ENCODE measurements around the gene DMRT2. TPM values are rescaled to one million over a fixed set of nuclear protein-coding genes. Genes with fewer than 3 reads are reported as not detected.

Gene DMRT2
- total and polyA plus RNA-seq, 5 donors, result 0.09 TPM; not detected in 4

DNA sequence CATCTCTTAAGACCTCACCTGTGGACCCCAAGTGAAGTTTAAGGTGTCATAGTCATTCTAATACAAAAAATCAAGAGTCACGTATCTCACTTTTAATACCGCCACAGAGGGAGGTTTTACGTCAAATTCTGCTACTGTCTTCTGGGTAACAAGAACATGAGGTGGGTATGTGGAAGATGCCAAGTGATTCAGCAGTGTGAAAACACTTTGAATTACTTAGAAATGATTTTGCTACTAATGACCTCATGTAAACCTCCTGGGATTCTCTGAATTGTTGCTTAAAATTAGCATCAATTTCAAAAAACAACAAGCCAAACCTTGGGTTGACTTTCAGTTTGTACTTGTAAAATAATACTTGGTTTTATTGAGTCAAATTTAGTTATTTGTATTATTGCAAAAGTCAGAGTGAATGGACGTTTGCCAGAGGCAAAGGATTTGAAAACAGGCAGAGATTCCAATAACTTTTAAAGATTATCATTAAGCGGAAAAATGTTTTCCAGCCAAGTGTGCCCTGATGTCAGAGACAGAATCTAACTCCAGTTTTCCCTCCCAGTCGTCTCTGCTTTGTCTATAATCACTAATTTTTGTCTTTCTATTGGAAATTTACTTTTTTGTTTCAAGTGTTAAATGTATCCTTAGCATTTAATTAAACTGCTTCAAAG, 8.8 kb downstream of the DMRT2 start:
- intact Hi-C loops (cut with DNase I), result no loop called here
- ATAC-seq, result no peak
- peaks cover 2% of the 10 kb centered on the region for H3K27me3 ChIP-seq (ENCODE audit: control insufficient read depth, insufficient read depth)

DNA sequence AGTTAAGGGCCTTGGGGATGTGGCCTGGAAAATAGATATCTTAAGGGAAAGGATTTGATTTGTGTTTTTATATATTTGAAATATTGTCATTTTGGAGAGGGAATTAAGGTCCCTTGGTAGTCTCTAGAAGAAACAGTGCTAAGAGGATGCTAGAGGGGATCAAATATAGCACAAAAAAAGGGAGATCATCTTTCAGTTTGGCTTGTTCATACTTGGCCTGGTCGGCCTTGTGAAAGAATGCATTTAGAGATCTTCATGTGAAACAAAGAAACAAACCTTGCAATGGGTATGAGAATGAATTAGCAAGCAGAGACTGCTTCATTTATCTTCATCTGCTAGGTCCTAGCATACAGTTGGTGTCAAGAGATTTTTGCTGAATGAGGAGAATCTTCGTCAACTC, 15.0 kb downstream of the DMRT2 start:
- ATAC-seq (no peak), DNase-seq (no peak)
- H3K4me3 ChIP-seq (ENCODE audit: low read length), result no peak overlapping the region
- H3K4me1 ChIP-seq (ENCODE audit: control insufficient read depth, insufficient read depth, low read length), result no peaks in the 10 kb centered on the region
- no peak overlapping the region for H3K27ac ChIP-seq (ENCODE audit: low read length)
- intact Hi-C loops (cut with DNase I), result no loop called here
- 79% methylated on average over 2 of the region's 2 CpGs for WGBS
- no peaks in the 10 kb centered on the region for H3K9me3 ChIP-seq (ENCODE audit: control insufficient read depth, low read length)
- H3K27me3 ChIP-seq (ENCODE audit: control insufficient read depth, insufficient read depth), result no peaks in the 10 kb centered on the region

More for the DNA sequence above, 8.8 kb downstream of the DMRT2 start:
- Histone ChIP-seq H3K4me3 (ENCODE audit: low read length) (no peak overlapping the region), H3K4me1 (ENCODE audit: control insufficient read depth, insufficient read depth, low read length) (no peaks in the 10 kb centered on the region), H3K9me3 (ENCODE audit: control insufficient read depth, low read length) (no peaks in the 10 kb centered on the region), H3K27ac (ENCODE audit: low read length) (no peak overlapping the region)
- DNase-seq, result no peak
- 71% methylated on average over 6 of the region's 6 CpGs for WGBS

DNA sequence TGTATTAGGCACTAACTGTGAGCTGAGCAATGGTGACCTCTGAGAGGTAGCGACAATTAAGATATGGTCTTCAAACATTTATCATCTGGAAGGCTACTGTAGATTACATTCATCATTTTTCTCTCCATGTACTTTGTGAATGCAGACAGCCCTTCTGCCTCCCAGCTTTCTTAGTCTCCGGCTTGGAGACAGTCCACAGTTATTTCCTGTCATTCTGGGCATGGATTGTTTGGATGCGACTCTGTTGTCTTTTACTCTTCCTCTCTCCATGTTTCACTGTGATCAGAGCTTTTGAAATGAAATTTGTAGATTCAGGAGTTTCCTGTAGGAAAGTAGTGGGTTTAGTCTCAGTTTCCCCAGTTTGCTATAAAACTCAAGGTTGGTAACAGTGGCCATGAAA, 20.5 kb downstream of the DMRT2 start:
- H3K9me3 ChIP-seq (ENCODE audit: control insufficient read depth, low read length), result no peaks in the 10 kb centered on the region
- no peak for ATAC-seq
- intact Hi-C loops (cut with DNase I), result no loop called here
- no peak overlapping the region for H3K4me3 ChIP-seq (ENCODE audit: low read length)
- 36% methylated on average over 3 of the region's 3 CpGs for WGBS
- no peaks in the 10 kb centered on the region for H3K27me3 ChIP-seq (ENCODE audit: control insufficient read depth, insufficient read depth)
- no peak for DNase-seq
- no peak overlapping the region for H3K27ac ChIP-seq (ENCODE audit: low read length)
- no peaks in the 10 kb centered on the region for H3K4me1 ChIP-seq (ENCODE audit: control insufficient read depth, insufficient read depth, low read length)

DNA sequence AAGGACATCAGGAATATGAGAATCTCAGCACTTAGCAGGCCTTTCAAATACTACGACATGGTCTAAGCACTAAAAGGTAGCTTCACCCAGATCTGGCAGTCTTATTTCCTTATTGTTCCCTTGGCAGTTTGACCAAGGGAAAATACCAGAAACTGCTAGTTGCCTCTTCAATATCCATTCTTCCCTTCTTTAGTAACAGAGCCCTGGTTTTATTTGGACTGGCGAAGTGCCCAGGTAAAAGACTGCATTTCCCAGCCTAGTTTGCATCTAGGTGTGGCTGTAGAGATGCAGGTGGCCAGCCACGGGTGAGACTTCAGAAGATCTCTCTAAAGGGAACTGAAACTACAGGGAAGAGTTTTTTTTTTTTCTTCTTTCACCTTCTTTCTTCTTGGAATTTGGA, 21.6 kb downstream of the DMRT2 start:
- intact Hi-C loops (cut with DNase I), result no loop called here

DNA sequence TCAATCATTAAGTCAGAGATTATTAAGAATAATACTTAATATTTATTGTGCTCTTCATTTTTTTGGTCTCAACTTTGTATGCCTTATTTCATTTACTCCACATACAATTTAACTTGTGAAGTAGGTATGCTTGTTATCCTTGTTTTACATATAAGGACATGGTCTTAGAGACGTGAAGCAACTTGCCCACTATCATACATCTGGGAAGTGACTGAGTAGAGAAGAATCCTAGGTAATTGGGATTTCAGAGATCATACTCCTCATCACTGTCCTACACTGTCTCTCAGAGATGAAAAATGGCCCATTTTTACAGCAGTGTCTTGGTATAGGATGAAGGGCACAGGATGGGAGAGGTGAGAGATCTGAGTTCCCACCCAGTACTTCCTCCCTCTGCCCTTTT, 23.3 kb downstream of the DMRT2 start:
- no peak for DNase-seq
- H3K4me1 ChIP-seq (ENCODE audit: control insufficient read depth, insufficient read depth, low read length), result no peaks in the 10 kb centered on the region
- 68% methylated on average over 1 of the region's 1 CpG for WGBS
- intact Hi-C loops (cut with DNase I), result no loop called here
- no peak for ATAC-seq
- no peak overlapping the region for H3K27ac ChIP-seq (ENCODE audit: low read length)
- H3K4me3 ChIP-seq (ENCODE audit: low read length), result no peak overlapping the region
- H3K9me3 ChIP-seq (ENCODE audit: control insufficient read depth, low read length), result no peaks in the 10 kb centered on the region
- H3K27me3 ChIP-seq (ENCODE audit: control insufficient read depth, insufficient read depth), result no peaks in the 10 kb centered on the region

More for the DNA sequence above, 21.6 kb downstream of the DMRT2 start:
- 72% methylated on average over 3 of the region's 3 CpGs for WGBS
- no peak overlapping the region for H3K4me3 ChIP-seq (ENCODE audit: low read length)
- H3K27me3 ChIP-seq (ENCODE audit: control insufficient read depth, insufficient read depth), result no peaks in the 10 kb centered on the region
- ATAC-seq (no peak), DNase-seq (no peak)
- no peak overlapping the region for H3K27ac ChIP-seq (ENCODE audit: low read length)
- no peaks in the 10 kb centered on the region for H3K9me3 ChIP-seq (ENCODE audit: control insufficient read depth, low read length)
- H3K4me1 ChIP-seq (ENCODE audit: control insufficient read depth, insufficient read depth, low read length), result no peaks in the 10 kb centered on the region

DNA sequence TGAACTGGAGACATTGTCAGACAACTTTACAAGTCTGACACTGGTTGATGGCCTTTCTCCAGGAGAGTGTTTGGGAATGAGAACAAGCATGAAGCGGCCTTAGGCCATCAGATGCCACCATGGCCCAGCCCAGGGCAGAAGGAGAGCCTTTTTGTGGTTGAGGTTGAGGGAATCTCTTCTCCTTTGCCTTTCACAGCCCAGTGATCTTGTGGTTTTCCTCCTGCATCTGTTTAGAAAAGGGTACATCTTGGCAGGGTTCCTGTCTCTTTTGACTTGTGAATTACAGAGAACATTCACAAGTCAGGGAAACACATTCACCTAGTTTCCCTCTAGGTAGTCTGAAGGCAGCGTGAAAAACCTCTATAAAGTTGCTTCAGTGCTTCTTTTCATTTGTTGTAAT, 27.5 kb downstream of the DMRT2 start:
- ATAC-seq (no peak), DNase-seq (no peak)
- Histone ChIP-seq H3K4me3 (ENCODE audit: low read length) (no peak overlapping the region), H3K9me3 (ENCODE audit: control insufficient read depth, low read length) (no peaks in the 10 kb centered on the region), H3K27ac (ENCODE audit: low read length) (no peak overlapping the region), H3K27me3 (ENCODE audit: control insufficient read depth, insufficient read depth) (no peaks in the 10 kb centered on the region), H3K4me1 (ENCODE audit: control insufficient read depth, insufficient read depth, low read length) (no peaks in the 10 kb centered on the region)
- intact Hi-C loops (cut with DNase I), result no loop called here
- 68% methylated on average over 2 of the region's 2 CpGs for WGBS

DNA sequence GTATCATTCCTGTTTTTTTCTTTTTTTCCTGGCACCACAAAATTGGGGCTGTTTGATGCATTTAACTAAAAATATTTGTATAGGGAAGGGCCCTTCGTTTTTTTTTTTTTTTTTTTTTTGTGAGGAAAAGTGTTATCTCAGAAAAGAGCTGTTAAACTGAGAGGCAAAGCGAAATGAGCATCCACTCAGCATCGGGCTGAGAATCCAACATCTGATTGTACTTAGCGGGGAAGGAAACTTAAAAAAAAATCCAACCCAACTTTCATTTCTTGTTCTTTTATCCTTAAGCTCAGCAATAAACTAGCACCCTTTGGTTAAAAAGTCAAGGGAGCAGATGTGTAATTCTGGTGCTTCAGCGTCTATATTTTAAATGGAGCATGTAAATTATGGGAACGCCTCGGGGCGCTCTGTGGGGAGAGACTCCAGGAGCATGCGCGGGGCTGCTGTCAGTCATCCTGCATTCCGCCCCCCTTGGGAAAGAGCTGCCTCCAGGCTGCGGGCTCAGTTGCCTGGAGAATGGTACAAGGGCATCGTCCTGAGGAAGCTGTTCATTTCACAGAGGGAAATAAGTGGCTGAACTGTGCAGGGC, 33.3 kb downstream of the DMRT2 start:
- Histone ChIP-seq H3K9me3 (ENCODE audit: control insufficient read depth, low read length) (no peaks in the 10 kb centered on the region), H3K4me1 (ENCODE audit: control insufficient read depth, insufficient read depth, low read length) (no peaks in the 10 kb centered on the region), H3K27ac (ENCODE audit: low read length) (no peak overlapping the region), H3K4me3 (ENCODE audit: low read length) (peak overlapping the region; percentile 38), H3K27me3 (ENCODE audit: control insufficient read depth, insufficient read depth) (no peaks in the 10 kb centered on the region)
- ATAC-seq, result peak; percentile 65 to 82
- peak; percentile 47 to 82 (median 57) for DNase-seq
- intact Hi-C loops (cut with DNase I), result no loop called here
- WGBS, result 9% methylated on average over 13 of the region's 13 CpGs

DNA sequence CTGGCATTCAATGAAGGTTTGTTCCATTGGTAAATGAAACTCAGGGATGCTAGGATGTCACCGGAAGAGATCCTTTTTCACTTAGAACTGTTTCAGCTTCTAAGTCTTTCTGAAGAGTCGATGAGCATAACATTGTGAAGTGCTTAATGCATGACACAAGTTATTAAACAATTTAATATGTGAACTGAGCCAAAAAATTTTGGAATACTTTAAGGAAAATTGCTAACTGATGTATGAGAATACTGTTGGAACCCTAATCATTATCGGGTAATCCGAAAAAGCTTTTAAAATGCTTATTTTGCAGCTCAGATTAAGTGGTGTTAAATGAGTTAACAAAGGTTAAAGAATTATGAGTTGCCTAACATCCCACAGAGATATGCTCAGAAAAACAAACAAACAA, 34.9 kb downstream of the DMRT2 start:
- DNase-seq, result no peak
- intact Hi-C loops (cut with DNase I), result no loop called here
- ATAC-seq, result no peak
- WGBS, result 66% methylated on average over 4 of the region's 4 CpGs
- H3K27me3 ChIP-seq (ENCODE audit: control insufficient read depth, insufficient read depth), result no peaks in the 10 kb centered on the region
- no peak overlapping the region for H3K27ac ChIP-seq (ENCODE audit: low read length)
- no peaks in the 10 kb centered on the region for H3K9me3 ChIP-seq (ENCODE audit: control insufficient read depth, low read length)
- peaks cover 2% of the 10 kb centered on the region for H3K4me1 ChIP-seq (ENCODE audit: control insufficient read depth, insufficient read depth, low read length)
- H3K4me3 ChIP-seq (ENCODE audit: low read length), result no peak overlapping the region

DNA sequence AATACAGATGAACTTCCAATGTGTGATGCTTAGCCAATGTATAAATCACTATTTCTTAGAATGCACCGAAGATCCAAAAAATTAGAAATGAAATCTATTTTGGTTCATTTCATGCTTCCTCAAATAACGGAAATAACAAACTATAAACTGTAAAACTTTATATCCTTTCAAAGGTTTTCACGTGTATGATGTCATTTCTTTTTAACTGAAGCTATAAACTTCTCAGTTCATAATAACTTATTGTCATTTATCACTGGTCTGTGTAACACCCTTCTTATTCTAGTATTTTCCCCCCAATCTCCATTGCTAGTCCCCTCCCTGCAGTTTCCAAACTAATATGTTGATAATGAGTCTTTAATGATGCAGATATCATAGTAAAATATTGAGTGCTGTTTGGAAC, 36.4 kb downstream of the DMRT2 start:
- WGBS, result 72% methylated on average over 3 of the region's 3 CpGs
- intact Hi-C loops (cut with DNase I), result no loop called here
- no peak for DNase-seq
- no peaks in the 10 kb centered on the region for H3K27me3 ChIP-seq (ENCODE audit: control insufficient read depth, insufficient read depth)
- H3K4me1 ChIP-seq (ENCODE audit: control insufficient read depth, insufficient read depth, low read length), result peaks cover 2% of the 10 kb centered on the region
- no peak for ATAC-seq
- no peak overlapping the region for H3K27ac ChIP-seq (ENCODE audit: low read length)
- H3K4me3 ChIP-seq (ENCODE audit: low read length), result no peak overlapping the region
- H3K9me3 ChIP-seq (ENCODE audit: control insufficient read depth, low read length), result no peaks in the 10 kb centered on the region

DNA sequence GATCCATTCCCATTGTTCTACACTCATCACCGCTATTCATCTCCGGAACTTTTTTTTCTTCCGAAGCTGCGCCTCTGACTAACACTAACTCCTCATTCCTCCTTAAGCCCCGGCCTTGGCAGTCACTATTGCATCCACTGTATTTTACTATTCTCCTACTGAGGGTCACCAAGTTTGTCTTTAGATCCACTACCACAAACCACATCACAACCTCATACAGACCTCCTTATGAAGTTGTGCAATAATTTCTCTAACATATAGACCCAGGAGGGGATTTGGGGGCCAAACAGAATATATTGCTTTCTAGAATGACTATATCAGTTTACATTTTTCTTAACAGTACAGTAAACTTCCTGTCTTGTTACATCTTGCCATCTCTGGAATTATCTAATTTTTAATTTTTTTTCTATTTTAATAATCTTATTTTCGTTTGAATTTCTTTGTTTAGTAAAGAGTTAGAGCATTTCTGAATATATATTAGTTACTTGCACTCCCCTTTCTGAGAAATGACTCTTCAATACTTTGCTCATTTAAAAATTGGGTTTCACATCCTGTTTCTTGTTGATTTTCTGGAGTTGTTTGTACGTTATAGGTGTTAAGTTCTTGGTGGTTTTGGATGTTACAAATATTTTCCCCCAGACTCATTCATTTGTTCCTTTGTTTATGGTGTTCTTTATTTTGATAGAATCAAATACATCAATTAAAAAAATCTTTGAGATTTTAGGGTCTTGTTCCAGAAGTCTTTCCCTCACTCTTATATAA, 37.1 kb downstream of the DMRT2 start:
- WGBS, result 79% methylated on average over 7 of the region's 7 CpGs
- peaks cover 2% of the 10 kb centered on the region for H3K4me1 ChIP-seq (ENCODE audit: control insufficient read depth, insufficient read depth, low read length)
- DNase-seq (no peak), ATAC-seq (no peak)
- no peaks in the 10 kb centered on the region for H3K9me3 ChIP-seq (ENCODE audit: control insufficient read depth, low read length)
- H3K27ac ChIP-seq (ENCODE audit: low read length), result no peak overlapping the region
- H3K4me3 ChIP-seq (ENCODE audit: low read length), result no peak overlapping the region
- intact Hi-C loops (cut with DNase I), result no loop called here
- H3K27me3 ChIP-seq (ENCODE audit: control insufficient read depth, insufficient read depth), result no peaks in the 10 kb centered on the region

DNA sequence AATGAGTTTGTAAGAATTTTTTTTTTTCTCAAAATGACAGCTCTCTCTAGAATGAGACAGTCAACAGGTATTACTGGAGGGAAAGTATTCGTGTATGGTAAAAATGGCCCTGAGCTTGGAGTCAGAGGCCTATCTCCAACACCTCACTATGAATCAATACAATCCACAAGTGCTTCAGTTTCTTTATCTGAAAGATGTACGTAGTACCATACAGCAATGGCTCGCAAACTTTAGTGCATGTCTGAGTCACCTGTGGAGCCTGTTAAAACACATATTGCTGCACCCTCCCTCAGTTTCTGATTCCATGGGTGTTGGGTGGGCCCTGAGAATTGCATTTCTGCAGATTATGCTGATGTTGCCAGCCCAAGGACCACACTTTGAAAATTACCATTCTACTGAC, 44.6 kb downstream of the DMRT2 start:
- no peak for DNase-seq

More for the DNA sequence above, 44.6 kb downstream of the DMRT2 start:
- intact Hi-C loops (cut with DNase I), result no loop called here
- H3K27me3 ChIP-seq (ENCODE audit: control insufficient read depth, insufficient read depth), result no peaks in the 10 kb centered on the region
- H3K9me3 ChIP-seq (ENCODE audit: control insufficient read depth, low read length), result no peaks in the 10 kb centered on the region
- H3K27ac ChIP-seq (ENCODE audit: low read length), result no peak overlapping the region
- WGBS, result 71% methylated on average over 3 of the region's 3 CpGs
- ATAC-seq, result no peak
- no peaks in the 10 kb centered on the region for H3K4me1 ChIP-seq (ENCODE audit: control insufficient read depth, insufficient read depth, low read length)
- no peak overlapping the region for H3K4me3 ChIP-seq (ENCODE audit: low read length)

Data from right cardiac atrium (tissue), 5 donors.